NCI-H69 (cell line): ENCODE results near the gene SBK3.
"Not testable (repeated sequence)": the region's sequence is repeated elsewhere in the genome, so short reads cannot be mapped to it uniquely, and the experiment has no call there.

Experiments used
- DNase-seq: peaks from one replicate; lab custom pipeline; 2025; lab: John Stamatoyannopoulos, UW

The SBK3 gene, protein sequence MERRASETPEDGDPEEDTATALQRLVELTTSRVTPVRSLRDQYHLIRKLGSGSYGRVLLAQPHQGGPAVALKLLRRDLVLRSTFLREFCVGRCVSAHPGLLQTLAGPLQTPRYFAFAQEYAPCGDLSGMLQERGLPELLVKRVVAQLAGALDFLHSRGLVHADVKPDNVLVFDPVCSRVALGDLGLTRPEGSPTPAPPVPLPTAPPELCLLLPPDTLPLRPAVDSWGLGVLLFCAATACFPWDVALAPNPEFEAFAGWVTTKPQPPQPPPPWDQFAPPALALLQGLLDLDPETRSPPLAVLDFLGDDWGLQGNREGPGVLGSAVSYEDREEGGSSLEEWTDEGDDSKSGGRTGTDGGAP

DNA sequence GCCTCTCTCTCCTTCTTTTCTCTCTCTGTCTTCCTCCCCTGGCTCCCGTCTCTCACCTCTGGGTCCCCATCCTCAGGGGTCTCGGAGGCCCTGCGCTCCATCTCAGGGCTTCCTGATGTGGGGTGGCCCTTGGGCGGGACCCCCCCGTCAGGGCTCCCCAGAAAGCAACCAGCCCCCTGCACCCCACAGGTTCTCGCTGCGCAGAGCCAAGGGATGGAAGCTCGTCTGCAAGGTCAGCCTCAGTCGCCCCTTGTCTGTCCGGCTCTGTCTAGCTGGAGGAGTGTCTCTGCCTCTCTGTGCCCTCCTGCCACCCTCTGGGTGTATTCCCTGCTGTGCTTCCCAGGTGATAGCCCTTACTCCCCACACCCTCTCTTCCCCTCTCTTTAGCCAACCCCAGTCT lies at the start of gene SBK3:
SBK3 (minus strand) TSS at position 101 of the 400 bp plus-strand sequence; CDS start at position 101, 0 bp downstream.
- no peak for DNase-seq

DNA sequence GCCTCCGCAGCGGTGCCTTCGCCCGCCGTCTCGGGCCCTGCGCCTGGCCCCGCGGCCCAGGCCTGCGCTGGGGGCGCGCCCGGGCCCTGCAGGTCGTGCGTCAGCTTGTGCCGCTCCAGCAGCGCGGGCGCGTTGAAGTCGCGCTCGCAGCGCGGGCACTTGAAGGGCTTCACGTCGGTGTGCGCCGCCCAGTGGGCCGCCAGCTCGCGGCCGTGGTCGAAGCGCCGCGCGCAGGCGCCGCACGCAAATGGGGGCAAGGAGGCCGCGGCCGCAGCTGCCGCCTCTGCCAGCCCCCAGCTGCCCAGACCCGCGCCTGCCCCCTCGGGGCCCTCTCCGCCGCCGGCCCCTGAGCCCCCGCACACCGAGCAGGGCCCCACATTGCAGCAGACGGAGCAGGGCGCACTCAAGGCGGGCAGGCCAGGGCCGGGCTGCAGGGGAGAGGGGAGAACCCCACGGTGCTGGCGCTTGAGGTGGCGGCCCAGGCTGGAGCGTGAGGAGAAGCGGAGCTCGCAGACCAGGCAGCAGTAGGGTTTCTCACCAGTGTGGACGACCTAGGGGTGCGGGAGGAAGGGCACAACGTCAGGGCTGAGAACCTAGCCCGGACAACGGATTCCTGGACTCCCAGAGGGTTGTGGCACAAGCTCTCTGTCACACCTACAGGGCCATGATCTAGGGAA lies 47.9 kb upstream of the SBK3 start:
- DNase-seq: no peak

DNA sequence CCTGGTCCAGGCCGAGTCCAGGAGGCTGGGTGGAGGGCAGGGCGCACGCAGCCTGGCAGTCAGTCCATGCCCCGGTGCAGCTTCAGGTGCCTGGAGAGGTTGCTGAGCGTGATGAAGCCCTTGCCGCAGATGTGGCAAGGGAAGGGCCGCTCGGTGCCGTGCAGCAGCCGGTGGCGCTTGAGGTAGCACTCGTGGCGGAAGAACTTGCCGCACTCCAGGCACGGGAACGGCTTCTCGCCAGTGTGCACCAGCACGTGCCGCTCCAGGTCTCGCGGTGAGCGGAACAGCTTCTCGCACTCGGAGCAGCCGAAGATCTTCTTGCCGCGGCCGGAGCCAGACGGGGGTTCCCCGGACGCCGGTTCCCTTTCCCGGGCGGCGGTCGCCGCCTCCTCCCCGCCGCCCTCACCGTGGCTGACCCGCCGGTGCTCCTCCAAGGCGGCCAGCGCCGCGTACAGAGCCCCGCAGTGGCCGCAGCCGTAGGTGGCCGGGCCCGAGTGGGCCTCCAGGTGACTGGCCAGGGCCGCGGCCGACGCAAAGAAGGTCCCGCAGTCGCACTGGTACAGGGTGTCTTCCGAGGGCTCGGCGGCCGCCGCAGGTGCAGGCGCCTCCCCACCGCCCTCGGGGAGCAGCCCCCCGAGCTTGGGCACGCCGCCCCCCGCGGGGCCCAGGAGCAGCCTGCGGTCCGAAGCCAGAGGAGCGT lies 47.2 kb upstream of the SBK3 start:
- no peak for DNase-seq

DNA sequence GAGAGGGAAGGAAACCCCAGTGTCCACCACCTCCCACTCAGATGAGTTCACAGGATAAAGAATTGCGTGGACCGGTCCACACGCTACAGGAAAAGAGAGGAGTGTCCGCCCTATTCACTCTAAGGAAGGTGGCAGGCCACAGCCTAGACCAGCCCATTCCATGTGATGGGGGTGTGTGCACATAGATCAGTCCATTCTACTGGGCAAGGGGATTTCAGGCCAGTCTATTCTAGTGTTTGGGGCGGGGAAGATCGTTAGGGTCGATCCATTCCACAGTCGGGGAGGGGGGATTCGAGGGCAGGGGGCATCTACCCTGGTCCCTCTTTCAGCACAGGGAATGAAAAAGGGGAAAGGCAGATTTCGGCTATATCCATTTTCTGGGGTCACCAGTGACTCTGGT lies 46.2 kb upstream of the SBK3 start:
- peak; percentile 18 for DNase-seq

DNA sequence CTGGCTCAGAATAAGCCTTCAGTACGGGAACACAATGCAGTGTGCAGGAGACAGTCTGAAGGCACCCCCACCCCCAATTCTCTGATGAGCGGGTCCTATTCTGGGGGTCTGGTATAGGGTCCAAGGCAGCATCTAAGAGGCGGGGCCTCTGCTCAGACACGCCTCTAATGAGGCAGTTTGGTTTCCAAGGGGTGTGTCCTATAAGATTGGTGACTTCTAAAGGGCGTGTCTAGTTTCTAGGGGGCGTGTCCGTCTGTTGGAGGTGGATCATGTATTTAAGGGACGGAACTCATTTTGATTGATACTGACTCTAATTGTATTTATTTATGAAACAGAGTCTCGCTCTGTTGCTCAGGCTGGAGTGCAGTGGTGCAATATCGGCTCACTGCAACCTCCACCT lies 45.3 kb upstream of the SBK3 start:
- peak; percentile 75 for DNase-seq

DNA sequence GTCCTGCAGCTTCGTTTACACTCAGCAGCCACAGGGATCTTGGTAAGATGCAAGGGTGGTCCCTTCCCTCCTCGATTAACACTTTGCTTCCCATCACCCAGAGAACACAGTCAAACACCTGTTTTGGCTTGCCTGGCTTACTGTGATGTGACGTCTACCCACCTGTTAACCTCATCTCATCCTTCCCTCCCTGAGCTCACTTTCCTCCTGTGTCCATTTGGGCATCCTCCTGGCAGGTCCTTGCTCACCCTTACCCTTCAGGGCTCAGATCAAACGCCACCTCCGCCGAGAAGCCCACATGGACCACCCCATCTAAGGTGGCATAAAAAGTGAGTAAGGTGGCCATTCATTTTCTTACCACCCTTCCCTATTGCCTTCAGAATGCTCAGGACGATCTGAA lies 44.8 kb upstream of the SBK3 start:
- DNase-seq: no peak

DNA sequence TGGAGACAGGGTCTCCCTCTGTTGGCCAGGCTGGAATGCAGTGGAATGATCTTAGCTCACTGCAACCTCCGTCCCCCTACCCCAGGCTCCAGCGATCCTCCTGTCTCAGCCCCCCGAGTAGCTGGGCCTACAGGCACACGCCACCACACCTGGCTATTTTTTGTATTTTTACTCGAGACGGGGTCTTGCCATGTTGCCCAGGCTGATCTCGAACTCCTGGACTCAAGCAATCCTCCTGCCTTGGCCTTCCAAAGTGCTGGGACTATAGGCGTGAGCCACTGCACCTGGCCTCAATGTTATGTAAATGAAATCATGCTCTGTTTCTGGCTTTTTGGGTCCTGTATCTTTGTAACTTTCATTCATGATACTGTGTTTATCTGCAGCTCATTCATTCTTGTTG lies 43.4 kb upstream of the SBK3 start:
- DNase-seq: no peak

DNA sequence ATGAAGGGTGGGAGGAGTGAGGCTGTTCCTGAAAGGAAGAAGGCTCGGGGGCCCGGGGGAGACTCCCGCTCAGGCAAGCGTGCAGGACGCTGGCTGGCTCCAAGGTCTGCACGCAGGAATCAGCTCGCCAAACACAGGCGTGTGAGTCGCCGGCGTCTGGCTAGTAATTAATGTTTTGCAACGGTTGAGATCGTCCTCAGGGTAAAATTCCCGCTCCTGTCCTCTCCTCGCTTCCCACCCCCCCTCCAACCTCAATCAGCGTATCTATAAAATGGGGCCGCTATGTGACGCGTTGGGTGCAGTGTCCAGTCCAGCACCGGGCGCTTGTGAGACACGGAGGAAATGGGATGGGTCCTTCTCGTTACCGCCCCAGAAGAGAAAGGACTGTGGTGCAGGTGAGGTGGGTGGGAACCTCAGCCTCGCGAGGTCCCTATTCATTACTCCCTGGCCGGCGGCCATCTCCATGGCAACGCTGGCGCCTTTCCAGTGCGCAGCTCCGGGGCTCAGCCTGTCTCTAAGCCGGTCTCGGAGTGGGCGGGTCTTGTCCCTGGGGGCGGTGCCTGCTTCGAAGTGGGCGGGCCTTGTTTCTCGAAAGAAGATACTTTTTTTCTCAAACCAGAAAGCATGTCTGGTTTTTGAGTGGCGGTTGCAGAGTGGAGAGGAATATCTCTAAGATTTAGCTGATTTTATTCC lies 41.8 kb upstream of the SBK3 start:
- peak; percentile 99 for DNase-seq

DNA sequence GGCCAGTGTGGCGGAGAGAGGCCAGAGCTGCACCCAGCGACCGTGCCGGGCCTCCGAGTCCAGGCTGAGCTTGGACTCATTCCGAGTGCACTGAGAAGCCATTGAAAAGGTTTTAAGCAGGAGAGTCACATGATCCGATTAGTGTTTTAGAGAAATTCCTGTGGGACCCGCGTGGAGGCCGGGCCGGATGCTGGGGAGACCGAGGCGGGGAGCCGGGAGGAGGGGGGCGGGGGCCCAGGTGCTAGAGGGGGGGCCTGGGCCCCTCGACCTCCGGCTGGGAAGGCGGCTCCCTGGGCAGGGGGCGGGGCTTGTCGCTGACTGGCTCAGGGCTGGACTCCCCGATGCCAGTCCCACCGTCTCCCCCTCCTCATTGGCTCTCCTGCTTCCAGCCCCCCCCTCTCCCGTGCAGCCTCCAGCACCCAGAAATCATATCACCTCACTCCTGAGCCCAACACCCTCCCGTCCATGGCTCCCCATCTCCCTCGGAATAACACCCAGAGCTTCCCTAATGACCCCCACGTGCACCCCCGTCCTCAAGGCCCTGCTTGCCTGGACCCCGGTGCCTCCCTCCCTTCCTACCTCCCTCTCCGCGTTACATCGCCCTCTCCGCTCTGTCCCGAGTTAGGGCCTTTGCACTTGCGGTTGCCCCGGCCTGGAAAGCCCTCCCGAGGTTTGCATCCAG lies 40.5 kb upstream of the SBK3 start:
- peak; percentile 95 for DNase-seq

DNA sequence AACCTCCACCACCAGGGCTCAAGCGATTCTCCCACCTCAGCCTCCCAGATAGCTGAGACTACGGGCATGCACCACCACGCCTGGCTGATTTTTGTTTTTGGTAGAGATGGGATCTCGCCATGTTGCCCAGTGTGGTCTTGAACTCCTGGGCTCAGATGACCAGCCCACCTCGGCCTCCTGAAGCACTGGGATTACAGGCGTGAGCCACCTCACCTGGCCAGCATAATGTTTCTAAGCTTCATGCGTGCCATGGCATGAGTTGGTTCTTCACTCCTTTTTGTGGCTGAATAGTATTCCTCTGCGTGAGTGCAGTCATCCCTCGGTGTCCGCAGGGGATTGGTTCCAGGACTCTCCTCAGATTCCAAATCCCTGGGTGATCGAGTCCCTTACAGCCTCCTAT lies 39.5 kb upstream of the SBK3 start:
- DNase-seq: no peak

DNA sequence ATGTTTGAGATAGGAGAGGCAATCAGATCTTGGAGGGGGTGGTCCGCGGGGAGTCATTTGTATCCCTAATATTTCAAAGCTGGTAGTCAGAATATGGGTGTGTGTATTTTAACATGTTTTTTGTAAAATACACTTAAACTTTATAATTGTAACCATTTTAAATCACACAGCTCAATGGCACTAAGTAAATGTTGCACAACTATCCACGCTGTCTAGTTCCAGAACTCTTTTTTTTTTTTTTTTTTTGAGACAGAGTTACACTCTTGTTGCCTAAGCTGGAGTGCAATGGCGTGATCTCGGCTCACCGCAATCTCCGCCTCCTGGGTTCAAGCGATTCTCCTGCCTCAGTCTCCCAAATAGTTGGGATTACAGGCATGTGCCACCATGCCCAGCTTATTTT lies 38.6 kb upstream of the SBK3 start:
- DNase-seq: not testable (repeated sequence)

DNA sequence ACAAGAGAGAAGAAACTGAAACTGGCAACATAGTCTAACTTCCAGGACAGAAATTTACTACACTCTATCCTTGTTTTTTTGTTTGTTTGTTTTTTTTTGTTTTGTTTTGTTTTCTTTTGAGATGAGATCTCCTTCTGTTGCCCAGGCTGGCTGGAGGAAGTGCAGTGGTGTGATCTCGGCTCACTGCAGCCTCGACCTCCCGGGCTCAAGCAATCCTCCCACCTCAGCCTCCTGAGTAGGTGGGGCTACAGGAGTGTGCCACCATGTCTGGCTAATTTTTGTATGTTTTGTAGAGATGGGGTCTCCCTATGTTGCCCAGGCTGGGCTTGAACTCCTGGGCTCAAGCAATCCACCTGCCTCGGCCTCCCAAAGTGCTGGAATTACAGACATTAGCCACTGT lies 36.9 kb upstream of the SBK3 start:
- DNase-seq: not testable (repeated sequence)

DNA sequence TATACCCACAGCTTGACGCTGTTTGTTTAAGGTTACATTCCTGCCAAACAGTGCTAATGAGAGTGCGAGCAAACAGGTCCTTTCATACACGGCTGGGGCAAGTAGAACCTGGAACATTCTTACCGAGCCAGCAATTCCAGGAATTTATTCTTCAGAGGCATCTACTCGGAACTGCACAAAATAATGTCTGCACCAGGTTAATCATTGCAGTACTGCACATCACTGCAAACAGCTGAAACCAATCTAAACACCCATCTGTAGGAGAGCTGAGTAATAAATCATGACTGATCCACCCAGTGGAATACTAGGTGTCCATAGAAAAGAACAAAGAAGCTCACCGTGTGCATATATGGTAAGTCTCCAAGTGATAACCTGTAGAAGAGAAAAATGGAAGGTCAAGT lies 36.5 kb upstream of the SBK3 start:
- peak; percentile 66 for DNase-seq

DNA sequence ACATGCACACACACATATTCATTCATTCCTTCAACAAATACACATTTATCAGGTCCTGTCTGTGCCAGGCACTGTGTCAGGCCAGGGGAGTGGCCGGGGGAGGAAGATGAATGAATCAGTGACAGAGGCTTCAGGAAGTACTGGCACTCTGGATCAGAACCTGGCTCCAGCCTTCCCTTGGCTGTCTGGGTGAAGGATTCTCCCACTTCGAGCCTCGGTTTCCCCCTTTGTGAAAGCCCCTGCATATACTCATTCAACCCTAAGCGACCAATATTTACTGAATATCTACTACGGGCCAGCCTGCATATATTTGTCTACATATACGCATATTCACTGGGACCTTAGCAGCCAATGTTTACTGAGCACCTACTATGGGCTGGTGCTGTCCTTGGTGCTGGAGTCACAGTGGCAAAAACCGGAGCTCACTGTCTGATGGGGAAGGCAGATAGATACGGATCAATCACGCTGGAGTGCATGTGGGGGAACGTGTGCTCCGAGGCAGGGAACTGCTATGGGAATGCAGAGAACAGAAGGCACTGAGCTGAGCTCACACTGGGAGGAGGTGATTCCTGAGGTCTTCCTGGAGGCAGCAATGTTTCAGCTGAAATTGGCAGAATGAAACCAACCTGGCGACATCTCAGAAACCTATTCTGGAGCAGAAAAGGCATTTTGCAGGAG lies 35.9 kb upstream of the SBK3 start:
- peak; percentile 66 for DNase-seq

DNA sequence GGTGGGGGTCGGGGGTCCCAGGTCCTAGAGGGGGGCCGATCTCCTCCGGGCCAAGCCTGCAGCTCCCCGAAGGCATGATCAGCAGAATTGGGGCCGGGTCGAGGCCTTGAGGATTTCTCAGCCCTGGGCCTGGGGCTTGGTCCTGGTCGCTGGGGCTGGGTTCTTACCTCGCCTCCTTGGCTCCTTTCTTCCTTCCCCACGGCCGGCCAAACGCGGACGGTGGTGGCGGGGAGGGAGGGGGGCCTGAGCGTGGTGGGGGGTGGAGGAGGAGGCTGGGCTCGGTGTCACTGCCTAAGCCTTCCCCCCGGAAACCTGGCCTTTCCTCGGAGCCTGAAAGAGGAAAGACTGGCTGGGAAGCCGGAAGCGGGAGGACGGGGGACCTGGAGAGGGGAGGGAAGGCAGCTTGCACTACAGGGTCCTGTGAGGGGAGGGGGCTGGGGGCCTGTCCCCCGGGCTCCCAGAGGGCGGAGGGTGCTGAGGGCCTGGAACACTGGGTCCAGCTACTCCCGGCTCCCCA lies 35.3 kb upstream of the SBK3 start, which contains the start of gene ZNF579:
ZNF579 (minus strand) TSS at position 221 of the 517 bp plus-strand sequence. CDS start 1,209 bp downstream, outside the sequence.
- DNase-seq: peak; percentile 97

DNA sequence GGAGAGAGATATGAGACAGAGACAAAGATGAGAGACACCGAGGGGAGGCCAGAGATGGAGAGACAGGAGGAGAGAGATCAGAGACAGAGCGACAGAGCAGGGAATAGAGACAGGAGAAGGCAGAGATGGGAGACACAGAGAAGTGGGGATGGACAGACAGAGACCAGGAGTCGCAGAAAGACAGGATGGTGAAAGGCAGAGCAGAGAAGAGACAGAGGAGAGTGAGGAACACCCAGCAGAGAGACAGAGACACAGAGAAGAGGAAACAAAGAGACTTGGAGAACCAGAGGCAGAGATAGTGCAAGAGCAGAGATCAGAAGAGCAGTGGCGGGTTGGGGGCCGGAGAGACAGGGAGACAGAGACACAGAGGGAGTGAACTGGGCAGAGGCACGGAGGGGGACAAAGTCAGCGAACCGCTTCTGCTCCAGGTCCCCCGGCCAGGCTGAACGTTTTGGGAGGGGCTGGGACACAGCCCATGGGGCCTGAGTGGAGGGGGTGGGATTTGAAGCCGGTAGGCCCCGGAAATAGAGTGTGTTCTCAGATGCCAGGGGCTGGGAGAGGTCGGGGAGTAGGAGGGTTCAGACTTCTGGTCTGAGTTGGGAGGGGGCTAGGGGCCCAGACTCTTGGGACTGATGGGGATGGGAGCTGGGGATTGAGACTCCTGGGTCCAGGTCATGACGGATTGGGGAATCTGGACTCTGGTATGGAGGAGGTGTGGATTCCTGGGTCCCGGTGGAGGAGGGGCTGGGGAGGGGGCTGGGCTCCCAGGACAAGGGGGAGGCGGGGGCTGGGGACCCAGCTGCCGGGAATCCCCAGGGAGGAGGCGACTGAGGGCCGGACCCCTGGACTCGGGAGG lies 34.7 kb upstream of the SBK3 start:
- peak; percentile 65 for DNase-seq

DNA sequence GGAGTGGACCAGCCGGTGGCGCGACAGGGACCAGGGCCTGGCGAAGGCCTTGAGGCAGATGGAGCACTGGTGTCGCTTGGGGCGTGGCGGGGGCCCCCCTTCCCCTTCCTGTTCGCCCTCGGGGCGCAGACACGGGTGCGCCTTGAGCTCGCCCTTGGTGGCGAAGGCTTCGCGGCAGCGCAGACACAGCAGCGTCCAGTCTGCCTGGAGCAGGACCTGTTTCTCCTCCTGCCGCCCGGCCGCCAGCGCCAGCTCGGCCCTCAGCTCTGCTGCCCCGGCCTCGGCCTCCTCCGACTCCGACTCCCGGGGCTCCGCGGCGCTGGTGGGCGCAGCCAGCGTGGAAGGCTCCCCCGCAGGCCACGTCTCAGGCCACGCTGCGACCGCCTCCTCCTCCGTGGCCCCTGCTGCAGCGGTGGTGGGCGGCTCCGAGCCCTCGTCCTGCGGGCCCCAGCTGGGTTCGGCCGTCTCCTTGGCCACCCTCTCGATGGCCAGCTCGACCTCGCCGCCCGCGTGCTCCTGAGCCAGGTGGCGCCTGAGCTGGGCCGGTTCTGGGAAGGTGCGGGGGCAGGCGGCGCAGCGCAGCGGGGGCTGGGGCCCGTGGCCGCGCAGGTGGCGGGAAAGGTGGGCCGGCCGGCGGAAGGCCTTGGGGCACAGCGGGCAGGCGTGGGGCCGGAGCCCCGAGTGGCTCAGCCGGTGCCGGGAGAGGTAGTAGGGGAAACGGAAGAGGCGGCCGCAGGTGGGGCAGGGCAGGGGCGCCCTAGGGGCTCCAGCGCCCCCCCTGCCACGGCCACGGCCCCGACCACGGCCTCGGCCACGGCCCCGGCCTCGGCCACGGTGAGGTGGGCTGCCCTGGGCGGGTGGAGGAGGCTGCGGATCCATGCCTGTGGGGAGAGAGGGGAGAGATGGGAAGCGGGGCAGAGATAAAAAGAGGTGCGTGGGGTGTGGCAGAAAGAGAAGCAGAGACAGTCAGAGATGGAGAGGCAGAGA lies 33.7 kb upstream of the SBK3 start:
- no peak for DNase-seq

DNA sequence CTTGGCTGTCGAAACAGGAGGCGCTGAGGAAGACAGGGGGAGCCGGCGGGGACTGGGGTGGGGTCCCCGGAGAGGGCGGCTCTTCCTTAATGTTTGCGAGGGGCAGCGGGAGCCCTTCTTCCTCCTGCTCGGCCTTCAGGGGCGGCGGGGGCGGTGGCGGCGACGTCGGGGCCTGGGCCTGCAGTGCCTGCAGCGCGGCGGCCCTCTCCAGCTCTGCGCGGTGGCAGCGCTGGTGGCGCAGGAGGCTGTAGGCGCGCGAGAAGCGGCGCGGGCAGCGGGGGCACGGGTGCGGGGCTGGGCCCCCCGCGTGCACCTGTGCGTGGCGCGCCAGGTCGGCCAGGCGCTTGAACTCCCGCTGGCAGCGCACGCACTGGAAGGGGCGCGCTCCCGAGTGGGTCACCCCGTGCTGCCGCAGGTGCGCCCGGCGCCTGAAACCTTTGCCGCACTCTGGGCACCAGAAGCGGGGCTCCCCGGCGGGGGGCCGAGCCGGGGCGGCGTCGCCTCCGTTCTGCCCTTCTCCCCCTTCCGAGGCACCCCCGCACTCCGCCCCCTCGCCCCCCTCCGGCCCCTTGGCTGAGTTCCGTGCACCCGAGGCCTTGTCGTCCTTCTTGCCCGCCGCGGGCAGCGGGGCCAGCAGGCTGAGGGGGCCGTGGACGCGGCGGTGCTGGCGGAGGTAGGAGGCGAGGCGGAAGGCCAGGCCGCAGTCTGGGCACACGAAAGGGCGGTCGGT lies 32.9 kb upstream of the SBK3 start:
- no peak for DNase-seq
